H1 (cell line): Measurements from ENCODE around the gene STYXL1. TPM values are rescaled to one million over a fixed set of nuclear protein-coding genes. Genes with fewer than 3 reads are reported as not detected.

Experiments used
- CTCF ChIA-PET: fragments of 300-600 bp; sonication (Branson Sonifier 250); formaldehyde crosslinking; loops from one replicate; lab custom pipeline; 2021; ENCODE audit not compliant: partially characterized antibody; lab: Charles Lee
- POLR2A ChIA-PET: fragments of 300-600 bp; sonication (Branson Sonifier 250); formaldehyde crosslinking; loops from one replicate; lab custom pipeline; 2021; ENCODE audit warnings: inconsistent platforms; ENCODE audit not compliant: partially characterized antibody; lab: Charles Lee
- DNase-seq, 2 experiments: peaks; one replicate each; pipeline versions ENCODE4 v3.0.0 to v3.0.0-alpha.2; 2010 to 2022; ENCODE audit warnings: low spot score in 2 of 2, low read depth in 1 of 2, mixed read lengths in 1 of 2
- FAIRE-seq: peaks from 2 replicates; lab custom pipeline; 2011; peaks lifted over from hg19 to GRCh38; lab: Jason Lieb, UNC
- H2AFZ ChIP-seq: 2 replicates; pipeline ENCODE4 v1.8.1; 2012; ENCODE audit warnings: low read length, inconsistent platforms
- H2AK5ac ChIP-seq: 2 replicates; pipeline ENCODE4 v1.6.1; 2013; ENCODE audit warnings: low read depth, low read length
- H2BK120ac ChIP-seq: replicated peaks from 2 replicates; pipeline ENCODE3; 2013; ENCODE audit warnings: low read depth, low read length, inconsistent platforms
- H2BK12ac ChIP-seq: 2 replicates; pipeline ENCODE4 v1.6.1; 2013; ENCODE audit warnings: low read depth, low read length
- H2BK15ac ChIP-seq: 2 replicates; pipeline ENCODE4 v1.6.1; 2013; ENCODE audit warnings: low read length
- H2BK20ac ChIP-seq: 2 replicates; pipeline ENCODE4 v1.6.1; 2013; ENCODE audit warnings: low read length
- H2BK5ac ChIP-seq: 2 replicates; pipeline ENCODE4 v1.6.1; 2013; ENCODE audit warnings: low read depth, low read length
- H3K14ac ChIP-seq: 2 replicates; pipeline ENCODE4 v1.6.1; 2013; ENCODE audit warnings: inconsistent platforms; ENCODE audit not compliant: insufficient read length
- H3K18ac ChIP-seq: 2 replicates; pipeline ENCODE4 v1.6.1; 2013; ENCODE audit warnings: low read length; ENCODE audit errors: extremely low read depth
- H3K23ac ChIP-seq: 2 replicates; pipeline ENCODE4 v1.6.1; 2013; ENCODE audit warnings: inconsistent platforms; ENCODE audit not compliant: insufficient read length
- H3K23me2 ChIP-seq: 2 replicates; pipeline ENCODE4 v1.6.1; 2013; ENCODE audit warnings: low read depth, low read length
- H3K27ac ChIP-seq: 2 replicates; pipeline ENCODE4 v1.6.1; 2011; ENCODE audit warnings: low read depth, low read length, inconsistent platforms
- H3K27me3 ChIP-seq, 4 experiments: replicated peaks in 1 of 4; 1 replicate in 1 of 4; 2 replicates in 3 of 4; pipeline versions ENCODE4 v1.6.1 to v1.8.1; 2011 to 2013; ENCODE audit warnings: low read length in 3 of 4, mild to moderate bottlenecking in 3 of 4, inconsistent platforms in 2 of 4, mixed read lengths in 2 of 4, moderate library complexity in 1 of 4; ENCODE audit not compliant: control insufficient read depth in 3 of 4, insufficient read depth in 3 of 4; ENCODE audit errors: extremely low read depth in 1 of 4
- H3K36me3 ChIP-seq, 4 experiments: 2 replicates each; pipeline versions ENCODE4 v1.6.1 to v1.8.1; 2011 to 2013; ENCODE audit warnings: mild to moderate bottlenecking in 4 of 4, low read length in 3 of 4, moderate library complexity in 2 of 4, control low read depth in 1 of 4, inconsistent platforms in 1 of 4; ENCODE audit not compliant: insufficient read depth in 4 of 4, control insufficient read depth in 2 of 4
- H3K4ac ChIP-seq: replicated peaks from 2 replicates; pipeline ENCODE3; 2013; ENCODE audit warnings: low read length, low read depth, mixed read lengths, inconsistent platforms; ENCODE audit not compliant: insufficient read length
- H3K4me1 ChIP-seq, 4 experiments: replicated peaks in 1 of 4; 1 replicate in 1 of 4; 2 replicates in 3 of 4; pipeline versions ENCODE4 v1.6.1 to v1.8.1; 2011 to 2013; ENCODE audit warnings: low read length in 3 of 4, inconsistent platforms in 2 of 4, mixed read lengths in 1 of 4; ENCODE audit not compliant: insufficient read depth in 4 of 4, control insufficient read depth in 3 of 4
- H3K4me2 ChIP-seq, 2 experiments: 2 replicates each; pipeline versions ENCODE4 v1.6.1 to v1.8.1; 2011 to 2013; ENCODE audit warnings: low read depth in 2 of 2, low read length in 2 of 2, control low read depth in 1 of 2, inconsistent platforms in 1 of 2, mild to moderate bottlenecking in 1 of 2; ENCODE audit not compliant: insufficient read depth in 1 of 2
- H3K4me3 ChIP-seq, 4 experiments: fragments of 200-600, 300-600 bp in 1 of 4; sonication (generic), shearing (Covaris generic), sonication (Bioruptor Twin) in 1 of 4; 2 replicates each; pipeline versions ENCODE4 v1.5.1 to v1.8.1; 2011 to 2016; ENCODE audit warnings: low read length in 4 of 4, low read depth in 3 of 4, control low read depth in 2 of 4, inconsistent platforms in 2 of 4, mild to moderate bottlenecking in 2 of 4, mixed read lengths in 1 of 4, moderate library complexity in 1 of 4; ENCODE audit not compliant: insufficient read depth in 2 of 4; ENCODE audit errors: extremely low read depth in 1 of 4
- H3K56ac ChIP-seq: replicated peaks from 2 replicates; pipeline ENCODE3; 2013; ENCODE audit warnings: low read depth, mild to moderate bottlenecking, mixed read lengths, low read length, inconsistent platforms; ENCODE audit not compliant: insufficient read length
- H3K79me1 ChIP-seq: 2 replicates; pipeline ENCODE4 v1.6.1; 2013; ENCODE audit warnings: low read depth, low read length, control low read depth
- H3K79me2 ChIP-seq, 2 experiments: 2 replicates each; pipeline versions ENCODE4 v1.6.1 to v1.8.1; 2012 to 2013; ENCODE audit warnings: low read length in 2 of 2, mild to moderate bottlenecking in 2 of 2, inconsistent platforms in 1 of 2; ENCODE audit not compliant: insufficient read depth in 2 of 2, control insufficient read depth in 1 of 2
- H3K9ac ChIP-seq, 4 experiments: replicated peaks in 1 of 4; 1 replicate in 1 of 4; 2 replicates in 3 of 4; pipeline versions ENCODE4 v1.6.1 to v1.8.1; 2011 to 2013; ENCODE audit warnings: low read depth in 3 of 4, low read length in 3 of 4, control low read depth in 2 of 4, mild to moderate bottlenecking in 2 of 4, moderate library complexity in 2 of 4, inconsistent platforms in 1 of 4; ENCODE audit errors: extremely low read depth in 1 of 4
- H3K9me3 ChIP-seq, 2 experiments: 2 replicates each; pipeline versions ENCODE4 v1.6.1 to v1.8.1; 2012 to 2013; ENCODE audit warnings: mild to moderate bottlenecking in 2 of 2, moderate library complexity in 2 of 2, control low read depth in 1 of 2, inconsistent platforms in 1 of 2, low read depth in 1 of 2, low read length in 1 of 2, mixed read lengths in 1 of 2; ENCODE audit not compliant: insufficient read depth in 2 of 2
- H4K20me1 ChIP-seq, 2 experiments: replicated peaks in 1 of 2; 2 replicates each; pipeline versions ENCODE3 to v1.8.1; 2011 to 2013; ENCODE audit warnings: inconsistent platforms in 2 of 2, low read length in 2 of 2, mild to moderate bottlenecking in 1 of 2; ENCODE audit not compliant: insufficient read depth in 2 of 2, control insufficient read depth in 1 of 2
- H4K5ac ChIP-seq: 2 replicates; pipeline ENCODE4 v1.6.1; 2013; ENCODE audit warnings: low read length, low read depth, mixed read lengths, inconsistent platforms; ENCODE audit not compliant: insufficient read length
- H4K8ac ChIP-seq: 2 replicates; pipeline ENCODE4 v1.8.0; 2013; ENCODE audit warnings: mild to moderate bottlenecking, moderate library complexity, low read length, inconsistent platforms; ENCODE audit not compliant: insufficient read depth; ENCODE audit errors: extremely low read depth
- H4K91ac ChIP-seq: replicated peaks from 2 replicates; pipeline ENCODE3; 2013; ENCODE audit warnings: low read length, mixed read lengths, inconsistent platforms; ENCODE audit not compliant: insufficient read length
- BACH1 ChIP-seq: IDR thresholded peaks from 2 replicates; pipeline ENCODE4 v1.6.1; 2012; ENCODE audit warnings: low read length, improper control_type of control experiment
- CHD2 ChIP-seq: IDR thresholded peaks from 2 replicates; pipeline ENCODE4 v1.6.1; 2012; ENCODE audit warnings: low read length, improper control_type of control experiment
- GABPA ChIP-seq: IDR thresholded peaks from 2 replicates; pipeline ENCODE4 v1.6.1; 2011; ENCODE audit warnings: mild to moderate bottlenecking, low read length, moderate library complexity, borderline replicate concordance; ENCODE audit not compliant: insufficient read depth
- PHF8 ChIP-seq: fragments of 200-600 bp; sonication (generic); conservative IDR thresholded peaks from 2 replicates; pipeline ENCODE4 v1.7.1; 2012; ENCODE audit warnings: low read depth, mild to moderate bottlenecking, inconsistent platforms, low read length, moderate library complexity
- POLR2A ChIP-seq, 2 experiments: IDR thresholded peaks; 1 replicate in 1 of 2; 2 replicates in 1 of 2; pipeline ENCODE4 v1.6.1; 2011; ENCODE audit warnings: low read depth in 2 of 2, low read length in 2 of 2, mild to moderate bottlenecking in 2 of 2; ENCODE audit errors: control extremely low read depth in 1 of 2
- POU5F1 ChIP-seq: IDR thresholded peaks from 2 replicates; pipeline ENCODE4 v1.6.1; 2011; ENCODE audit warnings: low read depth, mild to moderate bottlenecking, low read length, moderate library complexity
- RNF2 ChIP-seq: fragments of 200-900, 300-1000 bp; sonication (generic); IDR thresholded peaks from 2 replicates; pipeline ENCODE4 v1.7.1; 2016; ENCODE audit warnings: borderline replicate concordance, low read depth, mild to moderate bottlenecking, antibody characterized with exemption, low read length; ENCODE audit not compliant: poor library complexity, severe bottlenecking; ENCODE audit errors: missing control alignments
- SIRT6 ChIP-seq: IDR thresholded peaks from one replicate; pipeline ENCODE4 v1.7.1; 2012; ENCODE audit warnings: low read length, inconsistent platforms
- SP1 ChIP-seq: IDR thresholded peaks from 2 replicates; pipeline ENCODE4 v1.6.1; 2011; ENCODE audit warnings: low read depth, low read length
- WGBS, 2 experiments: shearing (Covaris generic) in 1 of 2; methylation state at CpG; one replicate each; pipeline versions ENCODE4 v1.1.6 to v1.1.7; 2013 to 2015; ENCODE audit warnings: low lambda C conversion rate in 2 of 2, mixed read lengths in 2 of 2, inconsistent platforms in 1 of 2, low coverage in 1 of 2, missing lambda C conversion rate in 1 of 2; ENCODE audit not compliant: insufficient replicate concordance in 2 of 2, insufficient coverage in 1 of 2, insufficient read length in 1 of 2; ENCODE audit errors: extremely low coverage in 1 of 2, missing lambda C conversion rate in 1 of 2; 5-methylcytosine and 5-hydroxymethylcytosine counted together
- polyA plus RNA-seq, 7 experiments: library from polyadenylated mRNA; depleted of rRNA in 3 of 7; stranded (reverse) in 5 of 7; unstranded in 2 of 7; fragments of >200 nt in 5 of 7; fragments of 200-250 nt in 2 of 7; gene quantifications; 1 replicate in 5 of 7; 2 replicates in 1 of 7; 4 replicates in 1 of 7; pipeline versions ENCODE4 v1.2.1 to v1.2.3, GENCODE V29; 2011 to 2013; ENCODE audit warnings: missing spikeins in 2 of 7, mixed read lengths in 2 of 7
- total RNA-seq: library from RNA; stranded (reverse); fragmentation: NEBNext Ultra II Directional; extraction: Animal tissue kit (Norgen Biotek cat#: 25700); gene quantifications from 2 replicates; pipeline ENCODE4 v1.2.1, GENCODE V29; 2021
- TF ChIP-seq, protein P1 (sequence below): IDR thresholded peaks from 2 replicates; pipeline ENCODE4 v1.6.1; 2012; ENCODE audit warnings: inconsistent platforms
- TF ChIP-seq, protein P2 (sequence below): IDR thresholded peaks from 2 replicates; pipeline ENCODE4 v1.6.1; 2012; ENCODE audit warnings: low read length, inconsistent platforms

Gene STYXL1
- total and polyA plus RNA-seq, 2 of the 8 experiments (the other 6 are each of a cell fraction or from before 2014, with no cell fraction given) = 32.3 to 53.9 TPM

DNA sequence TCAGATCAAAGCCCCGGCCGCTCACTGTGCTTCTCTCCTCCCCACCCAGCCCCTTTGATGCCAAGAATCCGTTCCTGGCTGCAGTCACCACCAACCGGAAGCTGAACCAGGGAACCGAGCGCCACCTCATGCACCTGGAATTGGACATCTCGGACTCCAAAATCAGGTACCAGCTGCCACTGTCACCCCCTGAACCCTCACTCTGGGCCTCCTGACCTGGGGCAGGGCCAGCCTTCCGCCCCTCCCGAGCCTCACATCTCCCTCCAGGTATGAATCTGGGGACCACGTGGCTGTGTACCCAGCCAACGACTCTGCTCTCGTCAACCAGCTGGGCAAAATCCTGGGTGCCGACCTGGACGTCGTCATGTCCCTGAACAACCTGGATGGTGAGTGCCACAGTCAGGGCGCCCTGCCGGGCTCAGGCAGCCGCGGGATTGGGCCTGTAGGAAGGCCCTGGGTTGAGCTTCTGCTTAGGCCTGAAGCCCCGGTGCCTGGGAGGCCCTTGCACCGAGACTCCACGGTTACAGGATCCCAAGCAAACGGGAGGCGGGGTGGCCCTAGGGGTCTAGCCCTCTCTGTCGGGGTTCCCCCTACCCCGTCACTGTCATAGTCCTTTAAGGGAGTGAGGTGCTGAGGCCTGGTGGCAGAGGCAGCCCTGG is 64.2 kb downstream of the STYXL1 start:
- no peak overlapping the region for H3K9ac ChIP-seq
- no peak overlapping the region for H2BK12ac ChIP-seq
- no peak for DNase-seq
- H2AK5ac ChIP-seq = no peak overlapping the region
- H3K4me3 ChIP-seq = no peak overlapping the region
- H3K4ac ChIP-seq = no peak overlapping the region
- H4K5ac ChIP-seq = no peak overlapping the region
- no peak overlapping the region for H2BK15ac ChIP-seq
- H3K79me2 ChIP-seq = no peaks in the 10 kb centered on the region
- H3K27me3 ChIP-seq = no peaks in the 10 kb centered on the region
- no peak overlapping the region for H3K14ac ChIP-seq
- H3K4me2 ChIP-seq = no peak overlapping the region
- no peak overlapping the region for H4K91ac ChIP-seq
- CTCF ChIA-PET = interaction anchor here (0.7 to 1.3 kb wide), 2 partner anchors 10 to 38 kb away, joined by 3 read pairs; no protein-coding TSS in a partner anchor
- H3K4me1 ChIP-seq = peaks cover 0 to 3% (median 0%) of the 10 kb centered on the region in 4 experiments; a peak in 1 of 7 replicates
- H2BK120ac ChIP-seq = no peak overlapping the region
- no peak overlapping the region for H2BK5ac ChIP-seq
- 90% methylated on average over 22 of the region's 26 CpGs; no CpG with 5 or more reads in 1 of the 2 experiments for WGBS, 2 experiments
- no peak for FAIRE-seq
- peaks cover 9 to 66% (median 40%) of the 10 kb centered on the region in 4 experiments for H3K36me3 ChIP-seq
- no peaks in the 10 kb centered on the region for H3K79me1 ChIP-seq
- no peak overlapping the region for H2BK20ac ChIP-seq
- POLR2A ChIA-PET = interaction anchor here (1.0 kb wide), 1 partner anchor 10 kb away, joined by 3 read pairs; no protein-coding TSS in a partner anchor
- no peak overlapping the region for H3K23ac ChIP-seq
- no peak overlapping the region for H2AFZ ChIP-seq
- H4K8ac ChIP-seq = peak overlapping the region; percentile 79; the same call in 1 of the 2 replicates
- H3K27ac ChIP-seq = no peak overlapping the region
- no peak overlapping the region for H3K56ac ChIP-seq
- H3K18ac ChIP-seq = no peak overlapping the region
- no peaks in the 10 kb centered on the region for H3K23me2 ChIP-seq
- no peaks in the 10 kb centered on the region for H3K9me3 ChIP-seq
- H4K20me1 ChIP-seq = peaks cover 0 to 9% of the 10 kb centered on the region in 2 experiments
- TF ChIP-seq RNF2 (no peak), CHD2 (no peak), POLR2A (IDR thresholded peaks at IDR 0.05; ENCODE audit: control extremely low read depth in 1 of 2, low read depth in 2 of 2, low read length in 2 of 2) (no peak), PHF8 (no peak), SIRT6 (no peak), POU5F1 (no peak), SP1 (no peak), GABPA (no peak), BACH1 (no peak)
- TF ChIP-seq, protein P1, sequence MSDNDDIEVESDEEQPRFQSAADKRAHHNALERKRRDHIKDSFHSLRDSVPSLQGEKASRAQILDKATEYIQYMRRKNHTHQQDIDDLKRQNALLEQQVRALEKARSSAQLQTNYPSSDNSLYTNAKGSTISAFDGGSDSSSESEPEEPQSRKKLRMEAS = no peak
- TF ChIP-seq, protein P2, sequence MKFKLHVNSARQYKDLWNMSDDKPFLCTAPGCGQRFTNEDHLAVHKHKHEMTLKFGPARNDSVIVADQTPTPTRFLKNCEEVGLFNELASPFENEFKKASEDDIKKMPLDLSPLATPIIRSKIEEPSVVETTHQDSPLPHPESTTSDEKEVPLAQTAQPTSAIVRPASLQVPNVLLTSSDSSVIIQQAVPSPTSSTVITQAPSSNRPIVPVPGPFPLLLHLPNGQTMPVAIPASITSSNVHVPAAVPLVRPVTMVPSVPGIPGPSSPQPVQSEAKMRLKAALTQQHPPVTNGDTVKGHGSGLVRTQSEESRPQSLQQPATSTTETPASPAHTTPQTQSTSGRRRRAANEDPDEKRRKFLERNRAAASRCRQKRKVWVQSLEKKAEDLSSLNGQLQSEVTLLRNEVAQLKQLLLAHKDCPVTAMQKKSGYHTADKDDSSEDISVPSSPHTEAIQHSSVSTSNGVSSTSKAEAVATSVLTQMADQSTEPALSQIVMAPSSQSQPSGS = no peak
